HepG2 (cell line): ENCODE data around the gene VPS26A. TPM values are rescaled to one million over a fixed set of nuclear protein-coding genes. Genes with fewer than 3 reads are reported as not detected.

Experiments used
- BORCS8-MEF2B ChIP-seq: sonication (generic); formaldehyde crosslinking; IDR thresholded peaks from 2 replicates; pipeline ENCODE4 v1.8.0; 2022; ENCODE audit warnings: mild to moderate bottlenecking, missing genetic modification reagents
- HOXA7 ChIP-seq: sonication (generic); formaldehyde crosslinking; IDR thresholded peaks from 2 replicates; pipeline ENCODE4 v1.8.1; 2022; ENCODE audit warnings: mild to moderate bottlenecking, missing genetic modification reagents, moderate library complexity
- IRX3 ChIP-seq: sonication (generic); formaldehyde crosslinking; IDR thresholded peaks from 2 replicates; pipeline ENCODE4 v1.8.1; 2023; ENCODE audit warnings: mild to moderate bottlenecking, low read depth, missing genetic modification reagents, borderline replicate concordance
- KLF12 ChIP-seq: sonication (generic); formaldehyde crosslinking; IDR thresholded peaks from 2 replicates; pipeline ENCODE4 v1.4.0; 2020; ENCODE audit warnings: missing genetic modification reagents, borderline replicate concordance
- KLF6 ChIP-seq: IDR thresholded peaks from 2 replicates; pipeline ENCODE4 v1.8.0; 2016; ENCODE audit warnings: missing biosample characterization, missing genetic modification reagents
- NFE2L2 ChIP-seq: fragments of 150-350 bp; IDR thresholded peaks from 2 replicates; pipeline ENCODE4 v1.6.1; 2014; ENCODE audit warnings: low read length
- PHF5A ChIP-seq: IDR thresholded peaks from one replicate; pipeline ENCODE4 v1.6.1; 2018; ENCODE audit warnings: low read depth, missing genetic modification reagents; ENCODE audit not compliant: unreplicated experiment
- SMAD9 ChIP-seq: sonication (generic); formaldehyde crosslinking; IDR thresholded peaks from 2 replicates; pipeline ENCODE4 v1.5.1; 2020; ENCODE audit warnings: mild to moderate bottlenecking, missing genetic modification reagents
- SRSF1 ChIP-seq: fragments of 200-400 bp; formaldehyde crosslinking; optimal IDR thresholded peaks from 2 replicates; pipeline ENCODE3; 2017; ENCODE audit warnings: mild to moderate bottlenecking, low read depth, low read length, moderate library complexity
- TCF12 ChIP-seq, 2 experiments: fragments of 450-650 bp in 1 of 2; sonication (generic) in 1 of 2; formaldehyde crosslinking in 1 of 2; IDR thresholded peaks; 2 replicates each; pipeline versions ENCODE4 v1.6.1 to v1.8.0; 2017 to 2022; ENCODE audit warnings: antibody characterized with exemption in 1 of 2, mild to moderate bottlenecking in 1 of 2, missing genetic modification reagents in 1 of 2, moderate library complexity in 1 of 2
- TCF7L2 ChIP-seq: IDR thresholded peaks from 2 replicates; pipeline ENCODE4 v1.6.1; 2011; ENCODE audit warnings: mild to moderate bottlenecking, low read depth, low read length, moderate library complexity
- ZBTB7B ChIP-seq: sonication (generic); formaldehyde crosslinking; IDR thresholded peaks from 2 replicates; pipeline ENCODE4 v1.4.0; 2020; ENCODE audit warnings: missing genetic modification reagents
- ZNF350 ChIP-seq: sonication (generic); formaldehyde crosslinking; IDR thresholded peaks from 2 replicates; pipeline ENCODE4 v1.4.0; 2020; ENCODE audit warnings: mild to moderate bottlenecking, low read depth, missing genetic modification reagents, borderline replicate concordance
- ZNF446 ChIP-seq: sonication (generic); formaldehyde crosslinking; IDR thresholded peaks from 2 replicates; pipeline ENCODE4 v1.5.0; 2020; ENCODE audit warnings: mild to moderate bottlenecking, missing genetic modification reagents
- ZNF564 ChIP-seq: sonication (generic); formaldehyde crosslinking; IDR thresholded peaks from 2 replicates; pipeline ENCODE4 v1.8.1; 2023; ENCODE audit warnings: mild to moderate bottlenecking, missing genetic modification reagents
- ZNF768 ChIP-seq: sonication (generic); formaldehyde crosslinking; IDR thresholded peaks from 2 replicates; pipeline ENCODE4 v1.4.0; 2020; ENCODE audit warnings: missing genetic modification reagents
- ZNF775 ChIP-seq: sonication (generic); formaldehyde crosslinking; IDR thresholded peaks from 2 replicates; pipeline ENCODE4 v1.4.0; 2020; ENCODE audit warnings: missing genetic modification reagents, mild to moderate bottlenecking, moderate library complexity, borderline replicate concordance
- polyA plus RNA-seq, 8 experiments: library from polyadenylated mRNA; depleted of rRNA in 3 of 8; stranded (reverse) in 7 of 8; unstranded in 1 of 8; fragments of >200 nt; fragmentation: Illumina TruSeq in 4 of 8; extraction: Trizol in 4 of 8; gene quantifications; 2 replicates each; pipeline versions ENCODE4 v1.2.1 to v1.2.3, GENCODE V29; 2011 to 2016; ENCODE audit warnings: low read depth in 4 of 8, missing spikeins in 1 of 8, mixed read lengths in 1 of 8; ENCODE audit not compliant: insufficient read depth in 1 of 8
- total RNA-seq, 5 experiments: library from RNA; depleted of rRNA; stranded (reverse); fragments of >200 nt; fragmentation: Illumina TruSeq; extraction: Trizol; gene quantifications; 2 replicates each; pipeline ENCODE4 v1.2.3, GENCODE V29; 2016; ENCODE audit warnings: low read depth in 1 of 5
- TF ChIP-seq, protein P1 (sequence below): sonication (generic); formaldehyde crosslinking; IDR thresholded peaks from 2 replicates; pipeline ENCODE4 v1.5.1; 2020; ENCODE audit warnings: missing genetic modification reagents, mild to moderate bottlenecking, borderline replicate concordance
- TF ChIP-seq, protein P2 (sequence below): sonication (generic); formaldehyde crosslinking; IDR thresholded peaks from 2 replicates; pipeline ENCODE4 v1.5.0; 2020; ENCODE audit warnings: mild to moderate bottlenecking, missing genetic modification reagents
- TF ChIP-seq, protein P3 (sequence below): sonication (generic); formaldehyde crosslinking; IDR thresholded peaks from 2 replicates; pipeline ENCODE4 v1.4.0; 2020; ENCODE audit warnings: missing genetic modification reagents, borderline replicate concordance
- TF ChIP-seq, protein P4 (sequence below): sonication (generic); formaldehyde crosslinking; IDR thresholded peaks from 2 replicates; pipeline ENCODE4 v1.5.0; 2020; ENCODE audit warnings: missing genetic modification reagents

The VPS26A gene
- total and polyA plus RNA-seq, 2 of the 13 experiments (the other 11 are each of a cell fraction or from before 2014, with no cell fraction given): 12.9 to 32.6 TPM

DNA sequence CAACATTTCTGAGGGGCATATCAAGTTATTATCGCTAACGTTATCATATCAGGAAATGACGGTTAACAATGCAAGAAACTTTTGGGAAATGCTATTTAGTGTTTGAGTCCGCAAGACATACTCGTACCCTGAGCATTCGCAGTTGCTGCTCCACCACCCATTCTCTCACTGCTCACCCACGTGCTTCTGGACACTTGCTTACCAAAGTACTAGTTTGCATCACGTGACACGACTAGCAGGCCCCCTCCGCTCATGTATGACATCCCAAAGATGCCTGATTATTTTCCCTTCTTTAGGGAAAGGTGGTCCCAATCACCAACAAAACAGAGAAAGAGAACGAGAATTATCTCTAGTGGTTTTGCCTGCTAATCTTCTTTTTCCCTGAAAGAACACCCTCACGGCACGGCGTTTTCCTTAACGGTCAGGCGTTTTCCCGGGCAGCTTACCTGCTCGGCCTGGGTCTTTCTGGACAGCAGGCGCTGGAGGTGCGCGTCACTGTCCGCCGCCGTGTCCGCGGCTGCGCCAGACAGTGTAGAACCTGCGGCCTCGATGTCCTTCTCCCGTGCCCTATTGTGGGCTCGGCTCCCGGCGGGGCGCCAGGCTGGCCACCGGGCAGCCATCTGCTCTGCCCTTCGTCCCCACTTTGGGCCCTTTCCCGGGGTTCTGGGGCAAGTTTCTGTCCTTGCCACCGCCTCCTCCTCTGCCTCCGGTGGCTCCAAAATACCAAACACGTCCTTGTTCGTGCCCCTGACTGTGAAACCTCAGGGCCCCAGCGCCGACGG, 56.0 kb downstream of the VPS26A start, which contains the start of gene SUPV3L1 (continued):
- TF ChIP-seq ZNF768 (CRISPR knock-in tag) (peak; percentile 45; the same call in 1 of the 2 replicates), TCF12 (IDR thresholded peaks at IDR 0.05) (no peak), TCF12 (CRISPR knock-in tag; IDR thresholded peaks at IDR 0.05) (no peak), BORCS8-MEF2B (CRISPR knock-in tag) (peak; percentile 39; the same call in 1 of the 2 replicates), ZNF775 (CRISPR knock-in tag) (no peak), IRX3 (CRISPR knock-in tag) (no peak), ZNF564 (CRISPR knock-in tag) (no peak), ZBTB7B (no peak), HOXA7 (no peak), SMAD9 (CRISPR knock-in tag) (no peak), TCF7L2 (no peak), KLF12 (0 out of 2 replicates have a peak, but pooled peaks have one; percentile 57), SRSF1 (peak; percentile 54), ZNF446 (CRISPR knock-in tag) (no peak), KLF6 (CRISPR knock-in tag) (no peak), NFE2L2 (no peak), PHF5A (no peak), ZNF350 (CRISPR knock-in tag) (peak; percentile 73; the same call in 1 of the 2 replicates)
- TF ChIP-seq, protein P1, sequence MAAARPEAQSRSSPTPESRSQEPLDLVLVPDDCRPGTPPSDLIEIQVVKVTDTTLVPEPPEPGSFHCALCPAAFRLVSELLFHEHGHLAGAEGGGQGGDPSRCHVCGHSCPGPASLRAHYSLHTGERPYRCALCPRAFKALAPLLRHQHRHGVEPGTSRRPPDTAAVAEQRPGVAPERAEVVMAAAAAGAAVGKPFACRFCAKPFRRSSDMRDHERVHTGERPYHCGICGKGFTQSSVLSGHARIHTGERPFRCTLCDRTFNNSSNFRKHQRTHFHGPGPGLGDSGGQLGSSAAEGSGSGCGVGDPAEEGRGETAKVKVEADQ (CRISPR knock-in tag): no peak; the same call in 1 of the 2 replicates
- TF ChIP-seq, protein P2, sequence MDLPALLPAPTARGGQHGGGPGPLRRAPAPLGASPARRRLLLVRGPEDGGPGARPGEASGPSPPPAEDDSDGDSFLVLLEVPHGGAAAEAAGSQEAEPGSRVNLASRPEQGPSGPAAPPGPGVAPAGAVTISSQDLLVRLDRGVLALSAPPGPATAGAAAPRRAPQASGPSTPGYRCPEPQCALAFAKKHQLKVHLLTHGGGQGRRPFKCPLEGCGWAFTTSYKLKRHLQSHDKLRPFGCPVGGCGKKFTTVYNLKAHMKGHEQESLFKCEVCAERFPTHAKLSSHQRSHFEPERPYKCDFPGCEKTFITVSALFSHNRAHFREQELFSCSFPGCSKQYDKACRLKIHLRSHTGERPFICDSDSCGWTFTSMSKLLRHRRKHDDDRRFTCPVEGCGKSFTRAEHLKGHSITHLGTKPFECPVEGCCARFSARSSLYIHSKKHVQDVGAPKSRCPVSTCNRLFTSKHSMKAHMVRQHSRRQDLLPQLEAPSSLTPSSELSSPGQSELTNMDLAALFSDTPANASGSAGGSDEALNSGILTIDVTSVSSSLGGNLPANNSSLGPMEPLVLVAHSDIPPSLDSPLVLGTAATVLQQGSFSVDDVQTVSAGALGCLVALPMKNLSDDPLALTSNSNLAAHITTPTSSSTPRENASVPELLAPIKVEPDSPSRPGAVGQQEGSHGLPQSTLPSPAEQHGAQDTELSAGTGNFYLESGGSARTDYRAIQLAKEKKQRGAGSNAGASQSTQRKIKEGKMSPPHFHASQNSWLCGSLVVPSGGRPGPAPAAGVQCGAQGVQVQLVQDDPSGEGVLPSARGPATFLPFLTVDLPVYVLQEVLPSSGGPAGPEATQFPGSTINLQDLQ: no peak
- TF ChIP-seq, protein P3, sequence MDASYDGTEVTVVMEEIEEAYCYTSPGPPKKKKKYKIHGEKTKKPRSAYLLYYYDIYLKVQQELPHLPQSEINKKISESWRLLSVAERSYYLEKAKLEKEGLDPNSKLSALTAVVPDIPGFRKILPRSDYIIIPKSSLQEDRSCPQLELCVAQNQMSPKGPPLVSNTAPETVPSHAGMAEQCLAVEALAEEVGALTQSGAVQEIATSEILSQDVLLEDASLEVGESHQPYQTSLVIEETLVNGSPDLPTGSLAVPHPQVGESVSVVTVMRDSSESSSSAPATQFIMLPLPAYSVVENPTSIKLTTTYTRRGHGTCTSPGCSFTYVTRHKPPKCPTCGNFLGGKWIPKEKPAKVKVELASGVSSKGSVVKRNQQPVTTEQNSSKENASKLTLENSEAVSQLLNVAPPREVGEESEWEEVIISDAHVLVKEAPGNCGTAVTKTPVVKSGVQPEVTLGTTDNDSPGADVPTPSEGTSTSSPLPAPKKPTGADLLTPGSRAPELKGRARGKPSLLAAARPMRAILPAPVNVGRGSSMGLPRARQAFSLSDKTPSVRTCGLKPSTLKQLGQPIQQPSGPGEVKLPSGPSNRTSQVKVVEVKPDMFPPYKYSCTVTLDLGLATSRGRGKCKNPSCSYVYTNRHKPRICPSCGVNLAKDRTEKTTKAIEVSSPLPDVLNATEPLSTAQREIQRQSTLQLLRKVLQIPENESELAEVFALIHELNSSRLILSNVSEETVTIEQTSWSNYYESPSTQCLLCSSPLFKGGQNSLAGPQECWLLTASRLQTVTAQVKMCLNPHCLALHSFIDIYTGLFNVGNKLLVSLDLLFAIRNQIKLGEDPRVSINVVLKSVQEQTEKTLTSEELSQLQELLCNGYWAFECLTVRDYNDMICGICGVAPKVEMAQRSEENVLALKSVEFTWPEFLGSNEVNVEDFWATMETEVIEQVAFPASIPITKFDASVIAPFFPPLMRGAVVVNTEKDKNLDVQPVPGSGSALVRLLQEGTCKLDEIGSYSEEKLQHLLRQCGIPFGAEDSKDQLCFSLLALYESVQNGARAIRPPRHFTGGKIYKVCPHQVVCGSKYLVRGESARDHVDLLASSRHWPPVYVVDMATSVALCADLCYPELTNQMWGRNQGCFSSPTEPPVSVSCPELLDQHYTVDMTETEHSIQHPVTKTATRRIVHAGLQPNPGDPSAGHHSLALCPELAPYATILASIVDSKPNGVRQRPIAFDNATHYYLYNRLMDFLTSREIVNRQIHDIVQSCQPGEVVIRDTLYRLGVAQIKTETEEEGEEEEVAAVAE (CRISPR knock-in tag): no peak
- TF ChIP-seq, protein P4, sequence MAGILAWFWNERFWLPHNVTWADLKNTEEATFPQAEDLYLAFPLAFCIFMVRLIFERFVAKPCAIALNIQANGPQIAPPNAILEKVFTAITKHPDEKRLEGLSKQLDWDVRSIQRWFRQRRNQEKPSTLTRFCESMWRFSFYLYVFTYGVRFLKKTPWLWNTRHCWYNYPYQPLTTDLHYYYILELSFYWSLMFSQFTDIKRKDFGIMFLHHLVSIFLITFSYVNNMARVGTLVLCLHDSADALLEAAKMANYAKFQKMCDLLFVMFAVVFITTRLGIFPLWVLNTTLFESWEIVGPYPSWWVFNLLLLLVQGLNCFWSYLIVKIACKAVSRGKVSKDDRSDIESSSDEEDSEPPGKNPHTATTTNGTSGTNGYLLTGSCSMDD (CRISPR knock-in tag): no peak
